K562 (cell line): ENCODE data around the gene CTNNB1. TPM values are rescaled to one million over a fixed set of nuclear protein-coding genes. Genes with fewer than 3 reads are reported as not detected.

Source experiments
- ATAC-seq: fragments of 200-7000 bp; cut with Tn5 transposase; 3 replicates; pipeline ENCODE4 v1.9.1; 2020; ENCODE audit warnings: moderate library complexity
- BruUV-seq: library from RNA; stranded (reverse); fragments of 400-500 nt; replicated peaks from 2 replicates; lab custom pipeline; 2021; lab: Mats Ljungman, UMichigan
- CTCF ChIA-PET: fragments of 300-600 bp; formaldehyde crosslinking; extraction: SDS; loops from one replicate; lab custom pipeline; 2021; ENCODE audit warnings: low intra/inter-chr PET ratio; lab: Yijun Ruan, JAX
- POLR2A ChIA-PET: fragments of 300-600, 350-650 bp; sonication (Branson Sonifier 250); formaldehyde crosslinking; extraction: SDS; loops from one replicate; lab custom pipeline; 2021; ENCODE audit warnings: antibody characterized with exemption, inconsistent platforms; lab: Yijun Ruan, JAX
- DNase-seq, 4 experiments: peaks; one replicate each; pipeline versions ENCODE4 v3.0.0 to v3.0.0-alpha.2; 2011 to 2018; ENCODE audit warnings: low spot score in 3 of 4, mixed read lengths in 3 of 4; ENCODE audit errors: extremely low read depth in 1 of 4
- FAIRE-seq: peaks from 2 replicates; lab custom pipeline; 2011; peaks lifted over from hg19 to GRCh38; lab: Jason Lieb, UNC
- H2AFZ ChIP-seq: 2 replicates; pipeline ENCODE4 v1.6.0; 2011; ENCODE audit warnings: low read depth, low read length, control low read depth, inconsistent platforms
- H3K27ac ChIP-seq: fragments of 200-600 bp; 3 replicates; pipeline ENCODE4 v1.8.0; 2011; ENCODE audit warnings: low read depth, mild to moderate bottlenecking, control low read depth, inconsistent platforms, low read length, moderate library complexity, mixed read lengths; ENCODE audit errors: extremely low read depth
- H3K27me3 ChIP-seq, 2 experiments: fragments of 300-600 bp in 1 of 2; 2 replicates in 1 of 2; 3 replicates in 1 of 2; pipeline versions ENCODE4 v1.6.0 to v1.8.0; 2011; ENCODE audit warnings: inconsistent platforms in 2 of 2, low read length in 2 of 2, mild to moderate bottlenecking in 1 of 2, mixed read lengths in 1 of 2, moderate library complexity in 1 of 2; ENCODE audit not compliant: control insufficient read depth in 2 of 2, insufficient read depth in 2 of 2
- H3K36me3 ChIP-seq: fragments of 300-600 bp; 3 replicates; pipeline ENCODE4 v1.8.0; 2011; ENCODE audit warnings: mild to moderate bottlenecking, low read length, inconsistent platforms; ENCODE audit not compliant: control insufficient read depth, insufficient read depth
- H3K4me1 ChIP-seq, 2 experiments: fragments of 200-600 bp in 1 of 2; replicated peaks in 1 of 2; 2 replicates in 1 of 2; 3 replicates in 1 of 2; pipeline versions ENCODE4 v1.5.1 to v1.8.0; 2011; ENCODE audit warnings: inconsistent platforms in 2 of 2, low read length in 2 of 2, mild to moderate bottlenecking in 1 of 2, mixed read lengths in 1 of 2, moderate library complexity in 1 of 2; ENCODE audit not compliant: control insufficient read depth in 2 of 2, insufficient read depth in 2 of 2
- H3K4me2 ChIP-seq: 2 replicates; pipeline ENCODE4 v1.6.1; 2011; ENCODE audit warnings: low read length, control low read depth, inconsistent platforms, mixed read lengths; ENCODE audit not compliant: insufficient read depth
- H3K4me3 ChIP-seq: fragments of 200-600 bp; sonication (generic), shearing (Covaris generic); 2 replicates; pipeline ENCODE4 v1.5.1; 2016; ENCODE audit warnings: control low read depth, inconsistent platforms
- H3K79me2 ChIP-seq: fragments of 200-600 bp; 3 replicates; pipeline ENCODE4 v1.8.0; 2011; ENCODE audit warnings: low read length, inconsistent platforms; ENCODE audit not compliant: control insufficient read depth, insufficient read depth
- H3K9ac ChIP-seq, 2 experiments: 2 replicates each; pipeline versions ENCODE4 v1.6.0 to v1.6.1; 2011; ENCODE audit warnings: low read depth in 2 of 2, low read length in 2 of 2, control low read depth in 1 of 2, inconsistent platforms in 1 of 2, mild to moderate bottlenecking in 1 of 2, mixed read lengths in 1 of 2; ENCODE audit not compliant: insufficient read depth in 1 of 2
- H3K9me1 ChIP-seq: one replicate; pipeline ENCODE4 v1.6.0; 2011; ENCODE audit warnings: inconsistent platforms, mild to moderate bottlenecking, low read length, moderate library complexity; ENCODE audit not compliant: control insufficient read depth, insufficient read depth
- H3K9me3 ChIP-seq: replicated peaks from 2 replicates; pipeline ENCODE4 v1.5.1; 2011; ENCODE audit warnings: low read depth, low read length, inconsistent platforms; ENCODE audit not compliant: control insufficient read depth, insufficient read depth
- H4K20me1 ChIP-seq: replicated peaks from 2 replicates; pipeline ENCODE4 v1.6.1; 2011; ENCODE audit warnings: low read length, inconsistent platforms, mixed read lengths; ENCODE audit not compliant: control insufficient read depth, insufficient read depth
- CBFA2T3 ChIP-seq: fragments of 450-650 bp; IDR thresholded peaks from 2 replicates; pipeline ENCODE4 v1.6.1; 2017
- MEIS2 ChIP-seq: fragments of 450-650 bp; IDR thresholded peaks from 2 replicates; pipeline ENCODE4 v1.6.1; 2014; ENCODE audit warnings: mild to moderate bottlenecking; ENCODE audit not compliant: partially characterized antibody
- NFIC ChIP-seq: fragments of 450-650 bp; IDR thresholded peaks from 2 replicates; pipeline ENCODE4 v1.6.1; 2017; ENCODE audit warnings: mild to moderate bottlenecking, inconsistent platforms
- NFRKB ChIP-seq: fragments of 450-650 bp; IDR thresholded peaks from 2 replicates; pipeline ENCODE4 v1.6.1; 2016; ENCODE audit warnings: low read depth
- NONO ChIP-seq, 2 experiments: fragments of 200-400 bp in 1 of 2; fragments of 450-650 bp in 1 of 2; formaldehyde crosslinking in 1 of 2; IDR thresholded peaks; 2 replicates each; pipeline ENCODE4 v1.6.1; 2017; ENCODE audit warnings: low read depth in 2 of 2, mild to moderate bottlenecking in 2 of 2, moderate library complexity in 2 of 2, low read length in 1 of 2
- PHB ChIP-seq: fragments of 250-450 bp; sonication (Bioruptor Pico); IDR thresholded peaks from 2 replicates; pipeline ENCODE4 v1.5.0; 2021
- POLR2A ChIP-seq: fragments of 450-650 bp; conservative IDR thresholded peaks from 2 replicates; pipeline ENCODE4 v1.6.1; 2016
- SAFB2 ChIP-seq: fragments of 200-400 bp; formaldehyde crosslinking; IDR thresholded peaks from 2 replicates; pipeline ENCODE4 v1.6.1; 2018; ENCODE audit warnings: borderline replicate concordance, low read length, low read depth, moderate library complexity; ENCODE audit not compliant: severe bottlenecking
- SFPQ ChIP-seq: fragments of 200-400 bp; formaldehyde crosslinking; IDR thresholded peaks from 2 replicates; pipeline ENCODE4 v1.6.1; 2017; ENCODE audit warnings: mild to moderate bottlenecking, low read depth, low read length, moderate library complexity
- SP1 ChIP-seq: sonication (generic); formaldehyde crosslinking; IDR thresholded peaks from 2 replicates; pipeline ENCODE4 v1.8.1; 2022; ENCODE audit warnings: mild to moderate bottlenecking, missing genetic modification reagents
- TEAD2 ChIP-seq: fragments of 450-650 bp; IDR thresholded peaks from 2 replicates; pipeline ENCODE4 v1.6.1; 2016; ENCODE audit warnings: missing genetic modification characterization, control low read depth, missing compliant biosample characterization
- TRIM28 ChIP-seq: fragments of 450-650 bp; IDR thresholded peaks from 2 replicates; pipeline ENCODE4 v1.6.1; 2017
- ZBTB43 ChIP-seq: sonication (generic); formaldehyde crosslinking; IDR thresholded peaks from 2 replicates; pipeline ENCODE4 v1.8.0; 2023; ENCODE audit warnings: mild to moderate bottlenecking, missing genetic modification reagents
- ZFPM2 ChIP-seq: fragments of 250-450 bp; sonication (Bioruptor Pico); IDR thresholded peaks from 2 replicates; pipeline ENCODE4 v1.5.1; 2022; ENCODE audit warnings: mild to moderate bottlenecking
- WGBS: fragments of 100-300 bp; shearing (Covaris generic); methylation state at CpG from one replicate; pipeline ENCODE4 v1.1.6; 2016; ENCODE audit warnings: low coverage, mixed read lengths; ENCODE audit not compliant: insufficient coverage; ENCODE audit errors: missing lambda C conversion rate; 5-methylcytosine and 5-hydroxymethylcytosine counted together
- in situ Hi-C: fragments of 300-500 bp; cut with MboI; formaldehyde crosslinking; loops from 4 replicates; pipeline ENCODE4 v1.15.0; 2018; ENCODE audit warnings: inconsistent platforms, mixed read lengths
- intact Hi-C: fragments of 100-400 bp; cut with micrococcal nuclease; formaldehyde crosslinking; loops from 2 replicates; pipeline ENCODE4 v1.14.2; 2022
- polyA plus RNA-seq, 8 experiments: library from polyadenylated mRNA; depleted of rRNA in 4 of 8; stranded (reverse) in 5 of 8; unstranded in 3 of 8; fragments of >200 nt; fragmentation: Nextera tagmentation in 2 of 8; fragmentation: Illumina TruSeq in 1 of 8; extraction: Ambion mirVana in 2 of 8; extraction: Trizol in 1 of 8; gene quantifications; 2 replicates each; pipeline versions ENCODE4 v1.2.1 to v1.2.3, GENCODE V29; 2011 to 2014; ENCODE audit warnings: inconsistent platforms in 1 of 8, missing spikeins in 1 of 8
- total RNA-seq, 7 experiments: library from RNA; depleted of rRNA in 6 of 7; stranded (reverse); fragments of >200 nt in 6 of 7; fragmentation: Illumina TruSeq in 2 of 7; extraction: Trizol in 2 of 7; gene quantifications; 2 replicates each; pipeline versions ENCODE4 v1.2.1 to v1.2.3, GENCODE V29; 2011 to 2021; ENCODE audit warnings: low replicate concordance in 1 of 7

The CTNNB1 gene
- total and polyA plus RNA-seq, 9 of the 15 experiments (the other 6 are each of a cell fraction or from before 2014, with no cell fraction given), result 44.3 to 193 (median 154) TPM

- 0% methylated on average over 8 of the region's 8 CpGs for WGBS
- Histone ChIP-seq H3K36me3 (no peaks in the 10 kb centered on the region), H3K27ac (no peak overlapping the region), H3K9me3 (no peaks in the 10 kb centered on the region), H2AFZ (no peak overlapping the region), H3K4me2 (no peak overlapping the region), H4K20me1 (no peaks in the 10 kb centered on the region), H3K9me1 (no peaks in the 10 kb centered on the region), H3K27me3 (peaks cover 8 to 14% of the 10 kb centered on the region in 2 experiments; a peak in 3 of 5 replicates), H3K9ac (no peak overlapping the region), H3K79me2 (no peaks in the 10 kb centered on the region), H3K4me1 (no peaks in the 10 kb centered on the region), H3K4me3 (no peak overlapping the region)
- POLR2A ChIA-PET, result no interaction called here
- TF ChIP-seq CBFA2T3, result 0 out of 2 replicates have a peak, but pooled peaks have one; percentile 21
- no peak for TF ChIP-seq TEAD2 (tag)
- CTCF ChIA-PET, result no interaction called here
- in situ Hi-C loops, result no loop called here
- DNase-seq (peak in 1 of 4 experiments; percentile 8), ATAC-seq (no peak), FAIRE-seq (no peak)
- intact Hi-C loops, result no loop called here
- no TSS peak for BruUV-seq
Observed at GRCh38 chr3:41167722-41168497, 31.4 kb upstream of the CTNNB1 start.

- WGBS, result 1% methylated on average over 5 of the region's 5 CpGs
- DNase-seq (no peak), ATAC-seq (no peak), FAIRE-seq (no peak)
- H3K4me2 ChIP-seq, result no peak overlapping the region
- H3K79me2 ChIP-seq, result no peaks in the 10 kb centered on the region
- H3K36me3 ChIP-seq, result no peaks in the 10 kb centered on the region
- in situ Hi-C loops, result no loop called here
- no peaks in the 10 kb centered on the region for H3K9me3 ChIP-seq
- BruUV-seq, result no TSS peak
- peaks cover 8 to 11% of the 10 kb centered on the region in 2 experiments; a peak in 3 of 5 replicates for H3K27me3 ChIP-seq
- intact Hi-C loops, result no loop called here
- H3K9me1 ChIP-seq, result no peaks in the 10 kb centered on the region
- H3K4me3 ChIP-seq, result no peak overlapping the region
- no peaks in the 10 kb centered on the region for H4K20me1 ChIP-seq
- POLR2A ChIA-PET, result no interaction called here
- no peak overlapping the region for H2AFZ ChIP-seq
- no peak overlapping the region for H3K9ac ChIP-seq
- CTCF ChIA-PET, result no interaction called here
- H3K27ac ChIP-seq, result no peak overlapping the region
- no peaks in the 10 kb centered on the region for H3K4me1 ChIP-seq
- TF ChIP-seq ZBTB43 (CRISPR knock-in tag) (no peak), NONO (IDR thresholded peaks at IDR 0.05; ENCODE audit: low read depth in 2 of 2, low read length in 1 of 2) (no peak), POLR2A (no peak), MEIS2 (no peak), ZFPM2 (CRISPR knock-in tag) (no peak), SFPQ (no peak), PHB (CRISPR knock-in tag) (no peak), TRIM28 (no peak), SAFB2 (no peak), NFIC (no peak), NFRKB (no peak), SP1 (CRISPR knock-in tag) (no peak)
Observed at GRCh38 chr3:41169023-41169422, 30.3 kb upstream of the CTNNB1 start.
